MM.1S (cell line): ENCODE measurements around the gene NUCKS1.
A peak's percentile ranks its signal among the peaks of the same experiment; 100 is the strongest.

Experiments
- DNase-seq: peaks from one replicate; pipeline ENCODE4 v3.0.0-alpha.2; 2015
- H2AFZ ChIP-seq: fragments of 300-600 bp; sonication (generic); 2 replicates; pipeline ENCODE4 v1.6.0; 2016; ENCODE audit warnings: antibody characterized with exemption, low read length
- H3F3A ChIP-seq: fragments of 300-600 bp; sonication (generic); 2 replicates; pipeline ENCODE4 v1.6.1; 2016; ENCODE audit warnings: mild to moderate bottlenecking, antibody characterized with exemption, low read length, moderate library complexity, mixed read lengths; ENCODE audit not compliant: insufficient read depth
- H3K27ac ChIP-seq: fragments of 300-600 bp; sonication (generic); 2 replicates; pipeline ENCODE4 v1.5.1; 2016; ENCODE audit warnings: mild to moderate bottlenecking, low read length
- H3K27me3 ChIP-seq: fragments of 300-600 bp; sonication (generic); replicated peaks from 2 replicates; pipeline ENCODE4 v1.6.0; 2016; ENCODE audit warnings: low read length; ENCODE audit not compliant: insufficient read depth
- H3K36me3 ChIP-seq: fragments of 300-600 bp; sonication (generic); replicated peaks from 2 replicates; pipeline ENCODE4 v1.6.1; 2016; ENCODE audit warnings: mild to moderate bottlenecking, low read length, mixed read lengths; ENCODE audit not compliant: insufficient read depth
- H3K4me1 ChIP-seq: fragments of 300-600 bp; sonication (generic); 2 replicates; pipeline ENCODE4 v1.6.1; 2016; ENCODE audit warnings: low read length, mixed read lengths
- H3K4me2 ChIP-seq: fragments of 300-600 bp; sonication (generic); 2 replicates; pipeline ENCODE4 v1.6.0; 2016; ENCODE audit warnings: low read depth, low read length
- H3K4me3 ChIP-seq: fragments of 300-600 bp; sonication (generic); 2 replicates; pipeline ENCODE4 v1.5.1; 2016; ENCODE audit warnings: low read length, mixed read lengths
- H3K79me2 ChIP-seq: fragments of 300-600 bp; sonication (generic); 2 replicates; pipeline ENCODE4 v1.6.1; 2016; ENCODE audit warnings: mixed run types, low read length, mixed read lengths
- H3K9ac ChIP-seq: fragments of 300-600 bp; sonication (generic); 2 replicates; pipeline ENCODE4 v1.6.1; 2016; ENCODE audit warnings: low read length, mixed read lengths
- H3K9me2 ChIP-seq: fragments of 300-600 bp; sonication (generic); replicated peaks from 2 replicates; pipeline ENCODE4 v1.6.1; 2016; ENCODE audit warnings: mild to moderate bottlenecking, low read length, mixed read lengths; ENCODE audit not compliant: insufficient read depth
- H3K9me3 ChIP-seq: fragments of 300-600 bp; sonication (generic); replicated peaks from 2 replicates; pipeline ENCODE4 v1.6.1; 2016; ENCODE audit warnings: mild to moderate bottlenecking, low read length, mixed read lengths; ENCODE audit not compliant: insufficient read depth
- H4K20me1 ChIP-seq: fragments of 300-600 bp; sonication (generic); 2 replicates; pipeline ENCODE4 v1.6.1; 2016; ENCODE audit warnings: mild to moderate bottlenecking, low read length, moderate library complexity, mixed read lengths; ENCODE audit not compliant: insufficient read depth
- CTCF ChIP-seq: fragments of 300-600 bp; sonication (generic); IDR thresholded peaks from 2 replicates; pipeline ENCODE4 v1.5.1; 2016; ENCODE audit warnings: antibody characterized with exemption, low read length, mixed read lengths
- EZH2 ChIP-seq: fragments of 300-600 bp; sonication (generic); optimal IDR thresholded peaks from 2 replicates; pipeline ENCODE3; 2017; ENCODE audit warnings: low read depth, mild to moderate bottlenecking, antibody characterized with exemption, low read length, mixed read lengths
- EZH2phosphoT487 ChIP-seq: fragments of 300-600 bp; sonication (generic); IDR thresholded peaks from 2 replicates; pipeline ENCODE4 v1.6.1; 2018; ENCODE audit warnings: antibody characterized with exemption, low read length

Gene NUCKS1

GRCh38 chr1:205754857-205755256 is 4.9 kb upstream of the NUCKS1 start:
- no peak overlapping the region for H2AFZ ChIP-seq
- DNase-seq, result no peak
- H3K9ac ChIP-seq, result no peak overlapping the region
- H3K79me2 ChIP-seq, result no peaks in the 10 kb centered on the region
- no peak overlapping the region for H3K4me2 ChIP-seq
- H3K4me1 ChIP-seq, result peaks cover 20% of the 10 kb centered on the region
- TF ChIP-seq CTCF, result no peak
- no peak for TF ChIP-seq EZH2
- TF ChIP-seq EZH2phosphoT487, result no peak
- H3K36me3 ChIP-seq, result no peaks in the 10 kb centered on the region
- no peaks in the 10 kb centered on the region for H3K9me2 ChIP-seq
- no peaks in the 10 kb centered on the region for H3K9me3 ChIP-seq
- H3K27ac ChIP-seq, result no peak overlapping the region
- no peaks in the 10 kb centered on the region for H3K27me3 ChIP-seq
- peaks cover 8% of the 10 kb centered on the region; the same call in 1 of the 2 replicates for H3F3A ChIP-seq
- H3K4me3 ChIP-seq, result no peak overlapping the region
- H4K20me1 ChIP-seq, result no peaks in the 10 kb centered on the region

GRCh38 chr1:205751036-205751651 is 1.2 kb upstream of the NUCKS1 start:
- H3K9ac ChIP-seq, result no peak overlapping the region; the same call in 1 of the 2 replicates
- no peaks in the 10 kb centered on the region for H3K9me2 ChIP-seq
- no peak overlapping the region; the same call in 1 of the 2 replicates for H3K27ac ChIP-seq

GRCh38 chr1:205749234-205750137 is 496 bp downstream of the NUCKS1 start:
- Histone ChIP-seq H2AFZ (no peak overlapping the region), H3F3A (0 out of 2 replicates have a peak, but pooled peaks cover 5% of the 10 kb centered on the region), H3K27ac (peak overlapping the region; percentile 67; the same call in 1 of the 2 replicates), H3K79me2 (peaks cover 53% of the 10 kb centered on the region), H3K36me3 (no peaks in the 10 kb centered on the region), H3K9me3 (no peaks in the 10 kb centered on the region), H3K9ac (peak overlapping the region; percentile 81), H3K4me1 (peaks cover 24% of the 10 kb centered on the region), H3K9me2 (no peaks in the 10 kb centered on the region), H3K27me3 (no peaks in the 10 kb centered on the region), H3K4me2 (peak overlapping the region; percentile 71), H4K20me1 (peaks cover 38% of the 10 kb centered on the region), H3K4me3 (peak overlapping the region; percentile 85)
- no peak; the same call in 1 of the 2 replicates for TF ChIP-seq CTCF
- TF ChIP-seq EZH2, result no peak
- no peak for TF ChIP-seq EZH2phosphoT487
- DNase-seq, result peak; percentile 96

More at GRCh38 chr1:205751036-205751651, 1.2 kb upstream of the NUCKS1 start:
- peaks cover 29% of the 10 kb centered on the region for H4K20me1 ChIP-seq
- peak overlapping the region; percentile 96 for H2AFZ ChIP-seq
- H3F3A ChIP-seq, result 0 out of 2 replicates have a peak, but pooled peaks cover 5% of the 10 kb centered on the region
- H3K4me3 ChIP-seq, result no peak overlapping the region
- DNase-seq, result no peak
- no peaks in the 10 kb centered on the region for H3K36me3 ChIP-seq
- peak overlapping the region; percentile 82 for H3K4me2 ChIP-seq
- H3K27me3 ChIP-seq, result no peaks in the 10 kb centered on the region
- no peaks in the 10 kb centered on the region for H3K9me3 ChIP-seq
- peaks cover 24% of the 10 kb centered on the region for H3K4me1 ChIP-seq
- H3K79me2 ChIP-seq, result peaks cover 36% of the 10 kb centered on the region
- no peak for TF ChIP-seq EZH2phosphoT487
- TF ChIP-seq CTCF, result no peak
- no peak for TF ChIP-seq EZH2
